Middle frontal gyrus (tissue), 1 donor: ENCODE data around the gene PDXK.
"Not testable (repeated sequence)": the region's sequence is repeated elsewhere in the genome, so short reads cannot be mapped to it uniquely, and the experiment has no call there.

Source experiments
- DNase-seq: peaks from one replicate; pipeline ENCODE4 v3.0.0-alpha.2; 2015; ENCODE audit warnings: low spot score; ENCODE audit errors: extremely low spot score

Gene PDXK

GRCh38 chr21:43697758-43698643, 20.9 kb upstream of the PDXK start:
- no peak for DNase-seq

GRCh38 chr21:43699492-43699777, 19.5 kb upstream of the PDXK start:
- DNase-seq, result not testable (repeated sequence)

- DNase-seq, result no peak
Observed at GRCh38 chr21:43699933-43700599, 18.9 kb upstream of the PDXK start.

GRCh38 chr21:43701936-43702784, 16.8 kb upstream of the PDXK start:
- no peak for DNase-seq

- DNase-seq, result no peak
Observed at GRCh38 chr21:43702785-43703034, 16.2 kb upstream of the PDXK start.

DNA sequence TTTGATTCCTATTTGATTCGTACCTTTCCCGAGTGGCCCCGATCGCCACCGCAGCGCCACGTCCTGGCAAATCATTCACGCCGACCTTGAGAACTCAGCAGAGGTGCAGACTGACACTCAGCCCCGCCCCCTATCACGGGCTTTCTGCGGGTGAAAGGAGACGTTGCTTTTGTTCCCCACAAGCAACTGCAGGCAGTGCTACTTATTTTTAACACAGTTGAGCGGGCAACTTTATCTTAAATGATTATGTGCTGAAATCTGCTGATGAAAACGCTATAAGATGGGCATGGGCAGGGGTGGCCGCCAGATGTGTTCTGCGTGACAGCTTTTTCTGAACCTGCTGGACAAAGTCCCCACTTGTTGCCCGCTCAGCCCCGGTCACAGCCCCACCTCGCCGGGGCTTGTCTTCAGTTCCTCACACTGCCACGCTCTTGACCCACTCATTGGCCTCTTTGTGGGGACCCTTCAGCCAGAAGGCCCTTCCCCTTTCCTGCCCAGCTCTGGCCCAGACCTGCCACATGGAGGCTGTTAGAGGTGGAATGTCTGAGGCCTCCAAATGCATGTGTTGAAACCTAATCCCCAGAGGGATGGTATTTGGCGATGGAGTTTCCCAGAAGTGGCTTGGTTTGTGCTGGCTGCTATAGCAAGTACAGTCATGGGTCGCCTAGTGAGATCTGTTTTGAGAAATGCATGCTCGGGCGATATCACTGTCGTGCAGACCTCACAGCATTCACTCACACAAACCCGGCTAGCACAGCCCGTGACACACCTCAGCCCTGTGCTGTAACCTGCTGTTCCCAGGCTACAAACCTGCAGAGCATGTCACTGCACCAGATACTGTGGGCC, 15.7 kb upstream of the PDXK start:
- DNase-seq, result no peak

DNA sequence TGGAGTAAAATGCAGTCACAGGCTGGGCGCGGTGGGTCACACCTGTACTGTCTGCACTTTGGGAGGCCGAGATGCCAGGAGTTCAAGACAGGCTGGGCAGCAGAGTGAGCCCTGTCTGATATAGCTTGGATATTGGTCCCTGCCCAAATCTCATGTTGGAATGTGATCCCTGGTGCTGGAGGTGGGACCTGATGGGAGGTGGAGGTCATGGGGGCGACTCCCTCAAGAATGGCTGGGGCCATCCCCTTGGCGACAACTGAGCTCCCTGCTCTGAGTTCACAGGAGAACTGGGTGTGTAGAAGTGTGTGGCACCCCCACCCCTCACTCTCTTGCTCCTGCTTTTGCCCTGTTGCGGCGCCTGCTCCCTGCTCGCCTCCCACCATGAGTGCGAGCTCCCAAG, 11.5 kb upstream of the PDXK start:
- no peak for DNase-seq

GRCh38 chr21:43708745-43709381, 10.1 kb upstream of the PDXK start:
- DNase-seq, result no peak

- no peak for DNase-seq
Observed at GRCh38 chr21:43712268-43712942, 6.5 kb upstream of the PDXK start.

GRCh38 chr21:43713123-43713522, 5.8 kb upstream of the PDXK start:
- not testable (repeated sequence) for DNase-seq

DNA sequence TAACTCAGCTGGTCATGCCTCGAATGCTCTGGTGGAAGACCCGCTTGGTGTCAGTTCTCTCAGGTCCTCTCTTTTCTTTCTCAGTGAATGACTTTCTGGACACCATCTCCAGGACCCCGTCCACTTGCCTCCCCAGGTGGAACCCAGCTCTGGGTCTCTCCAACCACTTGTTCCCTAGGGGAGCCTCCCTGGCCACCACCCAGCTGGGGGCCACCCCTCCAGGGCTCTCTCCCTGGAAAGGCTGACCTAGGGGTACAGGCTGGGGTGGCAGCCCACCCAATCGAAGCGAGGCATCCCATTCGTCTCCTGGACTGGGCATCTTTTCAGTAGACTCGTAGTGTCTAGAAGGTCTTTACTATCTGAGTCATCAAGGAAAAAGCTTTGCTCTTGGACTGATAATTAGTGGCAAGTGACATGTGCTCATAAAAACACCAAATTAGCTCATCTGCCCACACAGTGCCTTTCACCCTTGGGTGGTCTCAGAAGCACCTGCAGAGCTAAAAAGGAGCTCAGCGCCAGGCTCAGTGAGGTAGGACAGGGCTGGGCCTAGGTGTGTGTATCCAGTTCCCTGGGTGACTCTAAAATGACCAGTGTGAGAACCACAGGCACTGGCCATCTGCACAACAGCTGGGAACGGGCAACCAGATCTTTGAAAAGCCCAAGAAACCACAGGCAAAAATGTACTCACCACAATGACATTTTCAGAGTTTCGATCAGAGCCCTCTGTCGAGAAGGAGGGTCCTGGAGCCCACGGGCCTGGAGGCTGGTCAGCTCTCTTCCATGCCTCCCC, 2.4 kb upstream of the PDXK start:
- no peak for DNase-seq

DNA sequence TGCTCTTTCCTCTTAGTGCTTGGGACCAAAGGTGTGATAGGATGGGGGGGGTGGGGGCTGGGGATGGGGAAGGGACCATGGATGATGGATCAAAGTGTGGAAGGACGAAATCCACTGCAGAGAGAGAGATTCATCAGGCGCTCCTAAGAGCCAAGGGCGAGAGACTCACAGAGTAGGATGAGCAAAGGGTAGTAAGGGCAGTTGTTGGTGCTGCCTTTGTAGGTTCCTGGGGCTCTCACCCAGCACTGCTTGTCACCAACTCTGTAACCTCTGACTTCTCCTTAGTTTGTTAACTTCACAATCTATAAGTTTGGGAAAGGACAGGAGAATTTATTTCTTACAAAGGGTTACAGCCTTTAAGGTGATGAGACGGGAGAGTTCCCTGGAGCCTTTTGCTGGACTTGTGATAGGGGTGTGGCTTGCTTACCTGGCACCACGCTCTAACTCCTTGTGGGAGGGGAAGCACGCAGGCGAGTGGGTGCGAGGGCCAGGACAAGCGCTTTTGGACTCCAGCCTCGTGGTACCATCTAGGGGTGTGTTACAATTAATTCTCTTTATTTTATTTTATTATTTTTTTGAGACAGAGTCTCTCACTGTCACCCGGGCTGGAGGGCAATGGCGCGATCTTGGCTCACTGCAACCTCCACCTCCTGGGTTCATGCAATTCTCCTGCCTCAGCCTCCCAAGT, 1.6 kb upstream of the PDXK start:
- no peak for DNase-seq

DNA sequence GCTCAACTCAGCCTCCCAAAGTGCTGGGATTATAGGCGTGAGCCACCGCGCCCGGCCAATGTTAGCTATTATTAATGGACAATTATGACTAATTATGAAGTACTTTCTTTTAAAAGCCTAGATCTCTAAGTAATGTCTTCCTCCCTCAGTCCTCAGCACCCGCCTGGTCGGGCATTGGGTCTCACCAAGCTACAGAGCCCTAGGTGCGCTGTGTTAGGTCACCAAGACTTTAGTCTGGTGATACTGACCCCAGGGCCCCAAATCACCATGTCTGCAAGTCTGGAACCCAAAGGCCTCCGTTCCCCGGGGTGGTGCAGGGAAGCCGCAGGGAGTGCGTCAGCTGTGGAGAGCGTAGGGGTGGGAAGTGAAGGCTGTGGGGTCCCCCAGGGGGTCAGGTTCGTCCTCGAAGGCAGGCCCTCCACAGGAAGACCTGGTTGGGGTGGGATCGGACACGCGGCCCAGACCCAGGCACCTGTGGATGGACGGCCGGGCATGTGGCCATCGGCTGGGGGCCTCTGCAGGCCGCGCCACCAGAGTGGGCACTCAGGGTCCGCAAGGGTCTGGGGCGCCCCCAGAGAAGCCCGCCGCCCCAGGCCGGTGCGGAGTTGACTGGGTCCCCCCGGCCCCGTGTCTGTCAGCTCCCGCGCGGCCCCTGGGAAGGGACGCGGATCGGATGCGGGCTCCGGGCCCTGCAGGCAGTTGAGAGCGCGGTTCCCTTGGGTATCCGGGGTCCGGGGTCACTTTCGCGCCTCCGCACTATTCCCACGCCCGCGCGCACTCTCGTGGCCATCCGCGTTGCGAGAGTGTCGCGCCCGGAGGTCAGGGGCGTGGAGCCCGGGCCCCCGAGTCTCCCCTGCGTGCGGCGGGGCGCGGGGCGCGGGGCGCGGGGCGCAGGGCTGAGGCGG, 710 bp upstream of the PDXK start:
- DNase-seq, result no peak

DNA sequence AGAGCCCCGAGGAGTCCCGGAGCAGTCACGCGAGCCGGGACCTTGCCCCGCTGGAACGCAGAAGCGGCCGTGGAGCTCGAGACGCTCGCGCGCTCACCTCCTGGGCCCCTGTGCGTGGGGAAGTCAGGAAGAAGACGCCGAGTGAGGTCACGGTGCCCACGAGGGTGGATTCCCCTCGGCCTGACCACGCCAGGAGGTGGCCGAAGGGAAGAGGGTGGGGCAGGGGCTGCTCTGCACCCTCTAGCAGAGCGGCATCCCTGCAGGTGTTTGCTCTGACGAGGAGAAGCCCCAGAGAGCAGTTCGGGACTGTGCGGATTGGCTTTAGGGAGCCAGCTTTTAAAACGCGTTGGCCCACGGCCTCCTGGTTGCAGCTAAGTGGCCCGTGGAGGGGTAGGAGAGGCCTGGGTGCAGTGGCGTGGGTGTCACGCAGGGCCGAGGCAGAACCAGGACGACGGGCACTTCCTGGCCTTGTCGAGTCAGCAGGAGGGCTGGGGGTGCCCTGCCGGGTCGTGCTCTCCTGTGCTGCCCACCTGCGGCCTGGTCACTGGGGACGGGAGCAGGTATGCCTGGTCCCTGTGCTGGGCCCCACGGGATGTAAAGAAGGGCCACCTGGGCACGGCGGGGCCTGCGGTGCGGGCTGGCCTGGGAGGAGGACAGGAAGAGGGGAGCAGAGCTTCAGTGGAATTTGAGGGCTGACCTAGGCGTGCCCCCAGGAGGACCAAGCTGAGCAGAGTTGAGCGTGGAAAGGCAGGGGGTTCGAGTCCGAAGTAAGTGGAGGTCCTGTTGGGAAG, 1.0 kb downstream of the PDXK start:
- DNase-seq, result no peak

DNA sequence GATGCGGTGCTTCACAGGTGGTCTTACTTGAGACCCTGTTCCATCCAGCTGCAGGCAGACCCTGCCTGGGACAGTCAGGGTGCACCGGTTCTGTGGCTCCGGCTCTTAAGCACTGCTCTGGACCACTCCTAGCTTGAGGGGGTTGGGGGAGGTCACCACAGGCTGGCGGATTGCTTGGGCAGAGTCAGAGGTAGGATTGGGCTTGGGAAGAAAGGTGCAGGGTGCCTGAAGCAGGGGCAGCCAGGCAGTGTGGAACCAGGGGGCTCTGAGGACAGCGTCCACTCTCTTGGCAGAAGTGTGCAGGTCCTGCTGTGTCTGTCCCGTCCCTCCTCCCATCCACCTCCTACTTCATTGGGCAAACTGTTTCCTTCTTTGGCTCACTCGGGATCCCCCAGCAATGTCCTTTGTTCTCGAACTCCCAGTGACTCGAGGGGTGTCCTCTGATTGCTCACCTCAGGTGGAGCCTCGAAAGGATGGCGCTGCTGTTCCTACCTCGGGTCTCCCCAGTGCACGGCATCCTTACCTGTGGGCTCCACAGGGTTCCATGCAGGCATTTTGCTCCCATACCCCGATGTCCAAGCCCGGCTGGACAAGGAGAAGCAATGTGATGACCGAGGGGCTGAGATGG, 1.7 kb downstream of the PDXK start:
- no peak for DNase-seq

DNA sequence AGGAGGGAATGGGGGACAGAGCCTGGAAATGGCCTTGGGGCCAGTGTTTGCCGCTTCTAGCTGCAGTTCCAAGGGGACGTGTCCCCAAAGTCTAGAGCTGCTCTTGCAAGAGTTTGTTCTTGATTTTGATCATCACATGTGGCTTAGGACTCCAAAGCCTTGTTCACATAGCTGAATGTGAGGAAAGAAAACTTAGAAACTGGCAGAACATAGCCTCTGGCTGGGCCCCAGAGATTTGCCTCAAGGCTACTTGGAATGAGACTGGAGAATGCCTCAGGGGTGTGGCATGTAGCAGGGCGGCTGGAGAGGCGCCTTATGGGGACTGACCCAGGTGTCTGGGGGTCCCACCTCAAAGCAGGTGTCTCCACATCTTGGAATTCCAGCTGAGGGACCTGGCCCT, 2.3 kb downstream of the PDXK start:
- no peak for DNase-seq

DNA sequence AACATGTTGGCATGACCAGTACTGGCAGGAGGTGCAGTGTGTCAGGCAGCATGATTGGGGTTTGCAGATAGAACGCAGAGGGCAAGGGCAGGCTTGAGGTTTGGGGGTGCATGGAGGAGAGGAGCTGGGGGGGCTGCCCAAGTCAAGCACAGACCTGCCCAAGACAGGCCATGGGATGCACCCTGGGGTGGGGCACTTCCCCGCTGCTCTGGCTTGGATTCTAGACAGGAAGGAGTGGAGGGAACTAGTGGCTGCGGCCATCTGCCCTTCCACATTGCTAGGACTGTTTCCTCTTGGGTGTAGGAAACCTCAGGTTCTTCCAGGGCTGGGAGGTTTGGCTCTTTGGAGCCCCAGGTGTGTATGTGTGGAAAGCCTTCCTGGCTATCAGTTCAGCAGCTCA, 3.0 kb downstream of the PDXK start:
- DNase-seq, result no peak
